HG03432 (cell line): Measurements from ENCODE around the gene CEND1.

Experiments
- ATAC-seq: cut with Tn5 transposase; IDR thresholded peaks from one replicate; pipeline ENCODE4 v1.9.1; 2021; ENCODE audit warnings: mild to moderate bottlenecking, moderate library complexity; ENCODE audit not compliant: unreplicated experiment

CEND1 gene

GRCh38 chr11:813072-813455 lies 23.2 kb upstream of the CEND1 start:
- ATAC-seq, result no peak

DNA sequence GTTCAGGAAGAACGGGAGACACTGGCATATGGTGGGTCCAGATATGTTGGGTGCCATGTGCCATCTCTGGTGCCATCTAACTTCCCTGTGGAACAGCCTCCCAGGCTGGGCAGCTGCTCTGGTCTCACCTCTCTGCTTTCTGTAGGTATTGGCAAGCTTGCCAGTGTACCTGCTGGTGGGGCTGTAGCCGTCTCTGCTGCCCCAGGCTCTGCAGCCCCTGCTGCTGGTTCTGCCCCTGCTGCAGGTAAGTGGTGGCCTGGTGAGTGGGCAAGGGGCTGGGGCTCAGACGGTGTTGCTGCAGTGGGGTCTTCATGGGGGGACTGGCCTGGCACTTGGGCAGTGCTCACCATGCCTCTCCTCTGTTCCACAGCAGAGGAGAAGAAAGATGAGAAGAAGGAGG lies 22.5 kb upstream of the CEND1 start:
- ATAC-seq, result no peak

- no peak for ATAC-seq
Observed at GRCh38 chr11:811446-812245, 21.8 kb upstream of the CEND1 start.

- peak; percentile 11 for ATAC-seq
Observed at GRCh38 chr11:810040-810567, 20.2 kb upstream of the CEND1 start.

DNA sequence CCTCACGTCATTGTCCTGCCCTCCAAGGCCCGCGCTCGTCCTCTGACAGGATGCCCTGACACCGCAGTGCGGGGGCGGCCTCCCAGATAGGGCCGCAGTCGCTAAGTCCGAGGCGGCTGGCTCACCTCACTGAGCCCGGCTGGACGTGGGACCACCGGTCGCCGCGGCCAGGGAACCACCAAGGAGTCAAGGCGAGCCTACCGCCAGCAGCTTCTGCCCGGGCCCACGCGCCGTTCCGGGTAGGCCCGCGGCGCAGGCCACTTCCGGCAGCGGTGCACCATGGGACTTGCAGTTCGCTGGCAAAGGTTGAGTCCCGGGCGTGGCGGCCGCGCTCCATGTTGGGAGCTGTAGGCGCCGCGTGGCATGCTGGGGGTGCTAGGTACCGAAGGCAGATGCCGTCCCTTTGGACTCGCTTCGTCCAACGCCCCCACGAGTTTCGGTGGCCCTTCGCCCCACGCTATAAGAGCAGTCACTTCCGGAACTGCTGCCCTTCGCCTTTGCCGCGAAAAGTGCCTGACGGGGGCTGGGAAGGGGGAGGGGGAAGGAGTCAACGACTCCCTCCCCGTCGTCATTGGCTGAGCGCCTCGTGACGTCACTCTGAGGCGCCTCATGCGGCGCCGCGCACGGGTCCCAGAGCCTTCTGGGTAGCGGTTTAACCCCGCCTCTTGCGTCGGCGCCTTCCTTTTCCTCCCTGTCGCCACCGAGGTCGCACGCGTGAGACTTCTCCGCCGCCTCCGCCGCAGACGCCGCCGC lies 19.6 kb upstream of the CEND1 start, which contains the start of gene RPLP2:
RPLP2 (plus strand) TSS at position 681 of the 753 bp plus-strand sequence. CDS start 268 bp downstream, outside the sequence.
- peak; percentile 78 for ATAC-seq

GRCh38 chr11:808427-809286 lies 18.8 kb upstream of the CEND1 start:
- no peak for ATAC-seq

DNA sequence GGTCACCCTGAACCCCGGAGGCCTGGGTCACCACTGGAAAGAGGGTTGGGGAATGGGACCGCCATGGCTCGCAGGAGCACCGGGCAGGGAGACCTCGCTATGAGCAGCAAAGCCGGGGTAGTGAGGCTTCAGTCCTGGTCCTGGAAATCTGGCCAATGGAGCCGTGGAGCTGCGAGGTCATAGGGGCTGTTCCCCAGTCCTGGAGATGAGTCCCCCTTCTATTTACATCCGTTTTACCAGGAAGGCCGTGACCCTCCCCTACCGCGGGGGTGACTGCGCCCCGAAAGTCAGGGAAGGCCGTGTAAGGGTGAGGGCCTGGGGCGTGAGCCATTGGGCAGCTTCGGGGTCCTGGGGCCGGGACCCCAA lies 14.7 kb upstream of the CEND1 start:
- no peak for ATAC-seq

GRCh38 chr11:803770-804598 lies 14.1 kb upstream of the CEND1 start:
- no peak for ATAC-seq

GRCh38 chr11:803467-803742 lies 13.5 kb upstream of the CEND1 start:
- no peak for ATAC-seq

- ATAC-seq, result no peak
Observed at GRCh38 chr11:802693-803466, 13.0 kb upstream of the CEND1 start.

DNA sequence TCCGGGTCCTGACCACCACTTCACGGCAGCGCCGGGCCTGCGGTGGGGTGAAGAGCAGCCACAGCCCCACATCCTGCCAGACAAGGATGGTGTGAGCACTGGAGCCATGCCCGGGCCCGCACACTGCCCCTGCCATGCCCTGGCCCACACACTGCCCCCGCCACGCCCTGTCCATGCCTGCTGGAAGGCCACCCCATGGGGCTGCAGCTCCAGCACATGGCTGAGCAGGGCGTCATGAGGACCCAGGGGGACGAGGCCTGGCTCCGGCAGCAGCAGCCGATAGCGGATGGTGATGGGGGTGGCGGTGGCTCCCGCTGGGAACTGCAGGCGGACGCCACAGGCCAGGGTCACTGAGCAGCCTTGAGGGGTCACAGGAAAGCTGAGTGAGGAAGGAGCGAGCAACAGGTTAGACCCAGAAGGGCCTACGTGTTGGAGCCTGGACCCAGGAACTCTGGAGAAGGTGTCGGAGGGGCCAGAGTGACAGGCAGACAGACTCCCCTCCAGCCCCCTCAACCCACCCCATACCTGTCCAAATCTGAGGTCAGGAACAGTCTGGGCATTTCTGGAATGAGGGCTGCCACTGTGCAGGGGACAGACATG lies 12.2 kb upstream of the CEND1 start:
- no peak for ATAC-seq

- no peak for ATAC-seq
Observed at GRCh38 chr11:801097-801780, 11.3 kb upstream of the CEND1 start.

GRCh38 chr11:800473-800872 lies 10.6 kb upstream of the CEND1 start:
- no peak for ATAC-seq

DNA sequence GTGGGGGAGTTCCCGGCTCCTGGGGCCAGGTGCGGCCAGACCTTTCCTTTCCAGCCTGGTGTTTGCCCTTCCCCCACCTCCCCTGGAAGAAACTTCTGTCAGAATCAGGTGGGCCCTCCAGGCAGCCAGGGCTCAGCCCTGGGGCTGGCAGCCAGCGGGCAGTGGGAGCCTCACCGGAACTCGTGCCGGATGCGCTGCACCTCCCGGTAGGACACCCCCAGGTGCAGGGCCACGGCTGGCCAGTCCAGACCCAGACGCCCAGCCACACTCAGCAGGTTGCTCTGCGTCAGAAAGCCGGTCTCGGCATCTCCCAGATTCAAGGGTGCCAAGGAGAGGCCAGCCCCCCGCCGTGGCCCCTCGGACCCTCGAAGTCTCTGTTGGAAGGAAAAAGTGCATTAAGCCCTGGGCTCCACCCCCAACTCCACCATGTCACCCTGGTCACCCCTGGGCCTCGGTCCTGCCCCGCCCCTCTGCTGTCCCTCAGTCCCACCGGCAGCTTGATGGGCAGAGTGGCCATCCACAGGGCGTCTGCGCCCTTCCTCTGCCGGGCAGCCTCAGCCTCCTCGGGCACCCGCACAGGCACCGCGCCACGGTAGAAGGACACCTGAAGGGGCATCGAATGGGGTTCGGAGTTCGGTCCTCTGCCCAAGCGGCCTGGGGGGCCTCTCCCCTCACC lies 9.9 kb upstream of the CEND1 start:
- ATAC-seq, result no peak

DNA sequence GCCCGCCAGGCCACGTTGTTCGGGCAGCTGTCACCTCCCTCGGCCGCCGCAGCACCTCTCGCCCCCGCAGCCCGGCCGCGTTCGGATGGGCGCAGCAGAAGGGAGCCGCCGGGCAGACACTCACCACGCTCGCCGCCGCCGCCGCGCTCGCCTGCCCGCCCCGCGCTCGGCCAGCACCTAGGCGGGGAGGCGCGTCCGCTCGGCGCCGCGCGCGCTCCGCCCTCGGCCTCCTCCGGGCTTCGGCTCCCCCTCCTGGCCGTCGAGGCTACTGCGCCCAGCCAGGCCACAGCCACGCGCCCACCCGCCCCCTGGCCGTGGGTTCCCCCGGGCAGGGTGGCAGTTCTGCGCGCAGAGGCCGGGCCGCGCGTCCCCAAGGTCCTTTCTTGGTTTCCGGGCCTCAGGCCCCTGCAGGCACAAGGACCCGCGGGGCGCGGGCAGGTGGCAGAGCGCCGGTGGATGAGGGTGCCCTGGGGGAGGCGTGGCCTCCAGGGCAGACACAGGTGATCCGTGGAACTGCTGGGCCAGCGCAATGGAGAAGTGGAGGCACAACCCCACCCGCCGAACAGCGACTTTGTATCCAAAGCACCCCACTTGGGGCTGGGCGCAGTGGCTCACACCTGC lies 8.3 kb upstream of the CEND1 start, which contains the start of gene SLC25A22:
SLC25A22 (minus strand) TSS at position 189 of the 621 bp plus-strand sequence. CDS start 3,275 bp downstream, outside the sequence.
- peak; percentile 63 for ATAC-seq

- ATAC-seq, result peak; percentile 45
Observed at GRCh38 chr11:797296-798092, 7.6 kb upstream of the CEND1 start.
